ENCODE results near the gene SLC7A6OS. TPM values are rescaled to one million over a fixed set of nuclear protein-coding genes. Genes with fewer than 3 reads are reported as not detected.
A peak's percentile ranks its signal among the peaks of the same experiment; 100 is the strongest.

The SLC7A6OS gene
- total RNA-seq, 1 donor from 2014 or later = 21.7 TPM

GRCh38 chr16:68274441-68274840, 36.3 kb downstream of the SLC7A6OS start:
- H3K36me3 Mint-ChIP-seq = peaks cover 4% of the 10 kb centered on the region
- peaks cover 8% of the 10 kb centered on the region for H3K4me1 Mint-ChIP-seq (ENCODE audit: unreplicated experiment)
- no peaks in the 10 kb centered on the region for H3K27me3 Mint-ChIP-seq
- no peak overlapping the region for H3K4me3 Mint-ChIP-seq
- H3K27ac Mint-ChIP-seq = no peak overlapping the region
- DNase-seq (ENCODE audit: extremely low spot score, unreplicated experiment) = no peak
- H3K9me3 Mint-ChIP-seq = no peaks in the 10 kb centered on the region
- no peak for TF ChIP-seq CTCF (conservative IDR thresholded peaks at IDR 0.05)

DNA sequence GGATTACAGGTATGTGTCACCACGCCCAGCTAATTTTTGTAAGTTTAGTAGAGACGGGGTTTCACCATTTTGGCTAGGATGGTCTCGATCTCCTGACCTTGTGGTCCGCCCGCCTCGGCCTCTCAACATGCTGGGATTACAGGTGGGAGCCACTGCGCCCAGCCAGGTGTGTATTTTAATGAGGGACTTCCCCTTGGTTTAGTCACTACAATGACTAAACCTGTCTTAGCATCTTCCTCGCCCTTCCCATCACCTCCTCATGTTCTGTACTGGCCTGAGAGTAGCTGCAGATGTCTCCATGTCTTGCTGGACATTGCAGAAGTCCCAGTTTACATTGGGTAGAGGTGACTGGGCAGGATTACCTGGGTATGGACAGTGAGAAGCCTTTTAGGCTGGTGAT, 36.9 kb downstream of the SLC7A6OS start:
- no peaks in the 10 kb centered on the region for H3K9me3 Mint-ChIP-seq
- DNase-seq (ENCODE audit: extremely low spot score, unreplicated experiment) = no peak
- no peaks in the 10 kb centered on the region for H3K27me3 Mint-ChIP-seq
- H3K4me1 Mint-ChIP-seq (ENCODE audit: unreplicated experiment) = peaks cover 14% of the 10 kb centered on the region
- no peak for TF ChIP-seq CTCF (conservative IDR thresholded peaks at IDR 0.05)
- peaks cover 4% of the 10 kb centered on the region for H3K36me3 Mint-ChIP-seq
- no peak overlapping the region for H3K27ac Mint-ChIP-seq
- H3K4me3 Mint-ChIP-seq = no peak overlapping the region

GRCh38 chr16:68273459-68273858, 37.3 kb downstream of the SLC7A6OS start:
- Mint-ChIP-seq H3K27me3 (no peaks in the 10 kb centered on the region), H3K36me3 (peaks cover 4% of the 10 kb centered on the region), H3K4me3 (no peak overlapping the region), H3K4me1 (ENCODE audit: unreplicated experiment) (peaks cover 14% of the 10 kb centered on the region), H3K27ac (peak overlapping the region; percentile 6), H3K9me3 (no peaks in the 10 kb centered on the region)
- DNase-seq (ENCODE audit: extremely low spot score, unreplicated experiment) = no peak
- no peak for TF ChIP-seq CTCF (conservative IDR thresholded peaks at IDR 0.05)

- Mint-ChIP-seq H3K4me1 (ENCODE audit: unreplicated experiment) (peaks cover 21% of the 10 kb centered on the region), H3K27ac (peak overlapping the region; percentile 26), H3K27me3 (no peaks in the 10 kb centered on the region), H3K9me3 (no peaks in the 10 kb centered on the region), H3K36me3 (peaks cover 4% of the 10 kb centered on the region), H3K4me3 (no peak overlapping the region)
- TF ChIP-seq CTCF (conservative IDR thresholded peaks at IDR 0.05) = no peak
- no peak for DNase-seq (ENCODE audit: extremely low spot score, unreplicated experiment)
Observed at GRCh38 chr16:68272507-68273209, 38.1 kb downstream of the SLC7A6OS start.

DNA sequence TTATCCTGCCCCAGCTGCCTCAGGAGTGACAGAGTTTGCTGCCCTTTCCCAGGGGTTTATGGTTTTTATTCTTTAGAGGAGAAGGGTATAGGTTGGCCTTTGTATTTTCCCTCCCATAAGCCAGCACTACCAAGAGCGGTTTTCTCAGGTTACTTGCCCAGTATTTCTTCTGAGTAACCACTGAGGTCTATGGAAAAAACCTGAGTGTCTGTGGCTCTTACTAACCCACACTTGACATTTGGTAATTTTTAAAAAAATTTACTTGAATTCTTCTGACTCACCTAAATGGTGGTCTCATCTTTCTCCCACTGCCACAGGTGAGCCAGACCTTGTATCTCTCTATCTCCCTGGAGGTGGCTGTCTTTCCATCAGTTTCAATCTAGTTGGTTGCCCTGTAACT, 40.4 kb downstream of the SLC7A6OS start:
- no peak overlapping the region for H3K27ac Mint-ChIP-seq

More for the DNA sequence above, 40.4 kb downstream of the SLC7A6OS start:
- no peak for DNase-seq (ENCODE audit: extremely low spot score, unreplicated experiment)
- H3K9me3 Mint-ChIP-seq = no peaks in the 10 kb centered on the region
- H3K36me3 Mint-ChIP-seq = peaks cover 4% of the 10 kb centered on the region
- H3K27me3 Mint-ChIP-seq = no peaks in the 10 kb centered on the region
- TF ChIP-seq CTCF (conservative IDR thresholded peaks at IDR 0.05) = no peak
- no peak overlapping the region for H3K4me3 Mint-ChIP-seq
- peaks cover 21% of the 10 kb centered on the region for H3K4me1 Mint-ChIP-seq (ENCODE audit: unreplicated experiment)
